ENCODE results near the gene TRIO. TPM values are rescaled to one million over a fixed set of nuclear protein-coding genes. Genes with fewer than 3 reads are reported as not detected.

TRIO gene
- total RNA-seq, 1 donor from 2014 or later, result 170 TPM

- no peak for TF ChIP-seq CTCF (conservative IDR thresholded peaks at IDR 0.05; ENCODE audit: low read depth, low read length)
- DNase-seq (ENCODE audit: low read depth), result no peak
- no peak overlapping the region for H3K4me3 ChIP-seq (ENCODE audit: low read depth, low read length)
Observed at GRCh38 chr5:14521748-14522147, 378.6 kb downstream of the TRIO start.

- no peak for DNase-seq (ENCODE audit: low read depth)
- TF ChIP-seq CTCF (conservative IDR thresholded peaks at IDR 0.05; ENCODE audit: low read depth, low read length), result no peak
- H3K4me3 ChIP-seq (ENCODE audit: low read depth, low read length), result no peak overlapping the region
Observed at GRCh38 chr5:14522721-14523120, 379.6 kb downstream of the TRIO start.

- DNase-seq (ENCODE audit: low read depth), result no peak
- no peak overlapping the region for H3K4me3 ChIP-seq (ENCODE audit: low read depth, low read length)
- no peak for TF ChIP-seq CTCF (conservative IDR thresholded peaks at IDR 0.05; ENCODE audit: low read depth, low read length)
Observed at GRCh38 chr5:14523243-14524034, 380.3 kb downstream of the TRIO start.

- no peak for TF ChIP-seq CTCF (conservative IDR thresholded peaks at IDR 0.05; ENCODE audit: low read depth, low read length)
- DNase-seq (ENCODE audit: low read depth), result no peak
- no peak overlapping the region for H3K4me3 ChIP-seq (ENCODE audit: low read depth, low read length)
Observed at GRCh38 chr5:14525397-14525796, 382.3 kb downstream of the TRIO start.

GRCh38 chr5:14526493-14526892, 383.4 kb downstream of the TRIO start:
- no peak for DNase-seq (ENCODE audit: low read depth)
- no peak overlapping the region for H3K4me3 ChIP-seq (ENCODE audit: low read depth, low read length)
- no peak for TF ChIP-seq CTCF (conservative IDR thresholded peaks at IDR 0.05; ENCODE audit: low read depth, low read length)

- H3K4me3 ChIP-seq (ENCODE audit: low read depth, low read length), result no peak overlapping the region
- DNase-seq (ENCODE audit: low read depth), result no peak
- no peak for TF ChIP-seq CTCF (conservative IDR thresholded peaks at IDR 0.05; ENCODE audit: low read depth, low read length)
Observed at GRCh38 chr5:14528115-14528514, 385.0 kb downstream of the TRIO start.

- TF ChIP-seq CTCF (conservative IDR thresholded peaks at IDR 0.05; ENCODE audit: low read depth, low read length), result no peak
- DNase-seq (ENCODE audit: low read depth), result no peak
- no peak overlapping the region for H3K4me3 ChIP-seq (ENCODE audit: low read depth, low read length)
Observed at GRCh38 chr5:14528926-14529325, 385.8 kb downstream of the TRIO start.
